ENCODE measurements around the gene ANKDD1B.
A peak's percentile ranks its signal among the peaks of the same experiment; 100 is the strongest.
"Not testable (repeated sequence)": the region's sequence is repeated elsewhere in the genome, so short reads cannot be mapped to it uniquely, and the experiment has no call there.

Gene ANKDD1B

GRCh38 chr5:75662061-75662460, 50.8 kb downstream of the ANKDD1B start:
- DNase-seq, result no peak

- no peak for DNase-seq
Measured at GRCh38 chr5:75663579-75664284, 52.5 kb downstream of the ANKDD1B start.

- no peak for DNase-seq
Measured at GRCh38 chr5:75664979-75665378, 53.7 kb downstream of the ANKDD1B start.

DNA sequence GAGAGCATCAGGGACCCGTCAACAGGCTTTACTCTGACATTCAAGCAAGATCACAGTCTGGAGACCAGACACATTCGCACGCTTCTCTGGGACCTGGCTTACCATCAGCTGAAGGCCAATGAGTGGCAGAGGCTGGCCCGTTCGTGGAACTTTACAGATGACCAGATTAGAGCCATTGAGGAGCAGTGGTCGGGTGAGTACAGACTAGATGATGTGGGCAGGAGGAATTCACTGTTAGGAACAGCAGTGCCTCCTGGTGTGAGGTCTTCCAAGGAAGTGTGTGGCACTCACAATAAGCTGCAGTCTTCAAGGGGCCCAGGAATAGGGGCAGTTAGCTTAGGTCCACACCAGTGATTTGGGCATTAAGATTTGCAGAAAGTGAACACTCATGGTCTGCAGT, 55.5 kb downstream of the ANKDD1B start:
- no peak for DNase-seq

- DNase-seq, result no peak
Measured at GRCh38 chr5:75667586-75667985, 56.3 kb downstream of the ANKDD1B start.

DNA sequence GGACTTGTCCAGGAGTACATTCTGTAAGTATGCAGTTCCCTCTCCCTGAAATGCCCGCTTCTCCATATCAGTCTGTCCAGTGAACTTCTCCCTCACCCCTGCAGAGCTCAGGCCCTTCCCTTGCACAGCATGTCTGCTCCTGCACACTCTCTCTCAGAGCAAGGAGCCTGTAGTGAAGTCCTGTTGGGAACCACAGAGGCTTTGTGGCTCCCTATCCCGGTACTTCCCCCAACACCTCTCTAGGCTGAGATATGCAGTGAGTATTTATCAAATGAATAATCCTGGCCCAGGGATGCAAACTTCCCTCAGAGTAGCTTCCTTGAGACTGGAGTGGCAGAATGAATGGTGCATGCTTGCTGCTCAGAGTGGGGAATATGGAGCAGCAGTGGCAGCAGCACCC, 57.2 kb downstream of the ANKDD1B start:
- no peak for DNase-seq

- peak in 2 of 6 experiments; percentile 6 to 7 for DNase-seq
Measured at GRCh38 chr5:75668977-75669689, 57.9 kb downstream of the ANKDD1B start.

GRCh38 chr5:75670577-75670976, 59.3 kb downstream of the ANKDD1B start:
- no peak for DNase-seq

DNA sequence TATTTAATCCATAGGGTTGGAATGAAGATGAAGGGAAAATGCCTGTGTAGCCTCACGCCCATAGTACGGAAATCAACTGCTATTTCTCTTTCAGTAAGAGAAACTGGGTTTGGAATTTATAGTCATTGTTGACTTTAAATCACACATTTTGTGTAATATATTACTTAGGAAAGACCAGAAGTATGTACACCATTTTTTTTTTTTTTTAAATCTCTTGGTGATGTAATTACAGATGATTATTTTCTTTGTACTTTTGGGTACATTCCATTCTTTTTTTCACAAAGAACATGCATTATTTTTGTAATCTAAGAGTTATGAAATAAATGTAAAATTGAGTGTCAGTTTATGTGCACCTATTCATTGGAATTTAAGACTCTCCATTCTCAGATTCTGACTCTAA, 60.3 kb downstream of the ANKDD1B start:
- no peak for DNase-seq

DNA sequence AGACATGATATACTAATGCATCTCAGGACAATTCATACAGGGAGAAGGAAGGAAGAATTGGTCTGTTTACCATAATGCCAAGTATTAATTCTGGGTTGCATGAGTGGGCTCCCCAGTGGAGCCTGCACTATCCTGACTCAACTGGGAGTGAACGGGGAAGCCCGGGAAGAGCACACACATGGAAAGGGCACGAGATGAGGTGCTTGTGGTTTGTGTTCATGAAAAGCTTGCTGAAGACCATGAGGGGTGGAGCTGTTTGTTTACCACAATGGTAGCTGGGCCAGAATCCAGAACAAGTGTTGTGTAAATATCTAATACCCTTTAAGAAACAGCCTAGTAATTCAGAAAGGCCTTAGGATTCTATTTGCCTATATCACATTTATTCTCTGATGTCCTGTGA, 61.4 kb downstream of the ANKDD1B start:
- no peak for DNase-seq

- DNase-seq, result no peak
Measured at GRCh38 chr5:75675783-75676182, 64.5 kb downstream of the ANKDD1B start.

GRCh38 chr5:75677607-75678006, 66.4 kb downstream of the ANKDD1B start:
- DNase-seq, result peak in 2 of 6 experiments; percentile 16 to 18

- DNase-seq, result peak in 3 of 6 experiments; percentile 12 to 32 (median 12)
Measured at GRCh38 chr5:75678155-75678554, 66.9 kb downstream of the ANKDD1B start.

DNA sequence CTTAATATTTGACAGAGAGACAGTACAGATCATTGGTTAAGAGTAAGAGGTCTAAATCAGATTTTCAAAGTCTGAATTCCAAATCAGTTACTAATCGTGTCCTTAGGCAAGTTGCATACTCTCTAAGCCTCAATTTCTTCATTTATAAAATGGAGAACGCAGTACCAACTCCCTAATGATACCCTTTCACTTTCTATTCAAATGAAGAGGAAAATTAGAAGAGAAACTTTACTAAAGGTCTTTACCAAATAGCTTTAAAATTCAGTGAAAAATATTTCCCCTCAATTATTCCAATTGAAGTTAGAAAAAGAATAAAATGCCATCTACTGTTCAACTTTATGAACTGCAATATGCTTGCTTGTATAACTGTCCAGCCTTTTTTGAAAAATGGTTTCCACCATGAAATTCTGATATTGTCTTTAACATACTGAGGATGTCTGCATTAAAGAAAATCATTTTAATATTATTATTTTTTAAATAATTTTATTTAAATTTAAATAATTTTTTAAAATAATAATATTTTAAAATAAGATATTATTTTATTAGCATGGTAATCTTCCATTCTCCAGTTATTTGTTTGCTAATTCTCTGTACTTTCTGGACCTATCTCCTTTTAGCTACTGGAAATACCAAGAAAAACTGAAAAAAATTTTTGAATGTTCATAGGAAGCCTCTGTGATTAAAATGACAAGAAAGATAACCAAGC, 70.0 kb downstream of the ANKDD1B start:
- peak in 2 of 6 experiments; percentile 11 to 38 for DNase-seq

DNA sequence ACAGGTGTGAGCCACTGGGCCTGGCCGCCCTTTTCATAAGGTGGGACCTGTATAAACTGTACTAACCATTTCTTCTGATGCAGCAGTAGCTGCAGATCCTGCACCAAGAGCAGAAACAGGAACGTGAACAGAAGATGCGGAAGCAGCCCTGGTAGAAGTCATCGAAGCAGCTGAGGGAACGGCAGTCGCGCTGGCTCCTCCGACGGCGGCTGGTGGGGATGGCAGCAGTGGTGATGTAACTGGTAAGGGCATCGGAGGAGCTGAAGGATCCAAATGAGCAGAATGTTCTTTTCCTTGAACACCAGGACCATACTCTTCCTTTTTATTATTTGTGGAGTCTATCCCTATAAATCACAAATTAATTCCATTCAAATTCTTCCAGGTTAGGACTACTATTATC, 73.9 kb downstream of the ANKDD1B start:
- DNase-seq, result no peak

DNA sequence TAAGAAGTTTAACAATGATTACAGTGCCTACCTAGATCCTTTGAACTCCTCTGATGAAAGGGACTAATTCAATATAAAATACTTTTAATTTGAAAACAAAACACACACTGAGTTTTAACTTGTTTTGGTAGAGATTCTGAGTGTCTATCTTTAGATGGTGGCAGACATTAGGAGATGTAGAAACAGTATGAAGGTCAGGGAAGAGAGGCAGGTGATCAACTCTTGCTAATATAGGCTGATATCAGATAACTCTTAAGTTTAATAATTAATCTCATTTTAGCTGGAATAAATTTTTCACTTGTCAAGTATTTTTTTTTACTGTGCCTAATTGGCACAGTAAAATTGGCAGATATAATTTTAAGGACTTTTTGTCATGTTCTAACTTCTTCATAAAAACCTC, 75.2 kb downstream of the ANKDD1B start:
- DNase-seq, result no peak

- DNase-seq, result no peak
Measured at GRCh38 chr5:75690669-75691068, 79.4 kb downstream of the ANKDD1B start.

GRCh38 chr5:75694781-75695180, 83.5 kb downstream of the ANKDD1B start:
- no peak for DNase-seq

- not testable (repeated sequence) for DNase-seq
Measured at GRCh38 chr5:75695472-75696351, 84.5 kb downstream of the ANKDD1B start.

- DNase-seq, result no peak
Measured at GRCh38 chr5:75701856-75702255, 90.6 kb downstream of the ANKDD1B start.

DNA sequence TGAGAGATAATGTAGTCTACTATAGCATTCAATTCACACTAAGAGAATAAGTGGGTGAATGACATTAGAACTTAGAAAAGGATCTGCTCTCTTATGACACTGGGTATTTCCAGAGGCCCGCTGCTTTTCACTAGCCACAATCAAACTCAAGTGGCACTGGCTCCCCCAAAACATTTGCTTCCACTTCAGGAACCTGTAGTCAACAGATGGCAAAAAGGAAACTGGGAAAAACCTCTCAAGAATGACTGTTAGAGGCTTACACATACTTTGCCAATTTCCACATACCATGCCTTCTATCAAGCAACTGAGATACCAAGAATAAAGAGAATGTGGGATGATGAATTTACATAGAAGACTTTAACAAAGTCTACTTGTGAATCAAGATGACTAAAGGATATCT, 94.8 kb downstream of the ANKDD1B start:
- no peak for DNase-seq

GRCh38 chr5:75706775-75707174, 95.5 kb downstream of the ANKDD1B start:
- DNase-seq, result no peak

Data from stimulated activated naive CD4-positive, alpha-beta T cell (primary cell).